Measurements from ENCODE around the gene RHOV. TPM values are rescaled to one million over a fixed set of nuclear protein-coding genes. Genes with fewer than 3 reads are reported as not detected.

Gene RHOV
- total RNA-seq, 2 donors from 2014 or later: 14.9 to 18.6 TPM

- Histone ChIP-seq H3K9ac (ENCODE audit: low read depth in 2 of 2, low read length in 2 of 2) (no peak overlapping the region), H3K4me1 (no peaks in the 10 kb centered on the region), H3K9me3 (no peaks in the 10 kb centered on the region), H3K36me3 (no peaks in the 10 kb centered on the region), H3K4me3 (no peak overlapping the region), H3K27me3 (no peaks in the 10 kb centered on the region), H3K27ac (no peak overlapping the region)
- intact Hi-C loops (cut with DNase I): no loop called here
- TF ChIP-seq CTCF (IDR thresholded peaks at IDR 0.05): no peak
- no peak for DNase-seq
Measured at GRCh38 chr15:40831861-40832260, 42.2 kb downstream of the RHOV start.

GRCh38 chr15:40830884-40831283, 43.1 kb downstream of the RHOV start:
- Histone ChIP-seq H3K4me3 (no peak overlapping the region), H3K4me1 (no peaks in the 10 kb centered on the region), H3K36me3 (no peaks in the 10 kb centered on the region), H3K9me3 (no peaks in the 10 kb centered on the region), H3K27ac (no peak overlapping the region), H3K9ac (ENCODE audit: low read depth in 2 of 2, low read length in 2 of 2) (no peak overlapping the region), H3K27me3 (no peaks in the 10 kb centered on the region)
- no peak for TF ChIP-seq CTCF (IDR thresholded peaks at IDR 0.05)
- intact Hi-C loops (cut with DNase I): no loop called here
- no peak for DNase-seq

GRCh38 chr15:40829115-40829514, 44.9 kb downstream of the RHOV start:
- peak overlapping the region; percentile 4 for H3K4me3 ChIP-seq

GRCh38 chr15:40828447-40829036, 45.5 kb downstream of the RHOV start, which contains the start of gene PPP1R14D:
PPP1R14D (minus strand) TSS chr15:40828708; CDS start chr15:40828641, 67 bp downstream.
- Histone ChIP-seq H3K27ac (peak within 1 kb of the TSS; percentile 91), H3K4me3 (peak within 1 kb of the TSS; percentile 35), H3K36me3 (no peaks in the 10 kb centered on the region), H3K4me1 (no peaks in the 10 kb centered on the region), H3K9me3 (no peaks in the 10 kb centered on the region), H3K27me3 (no peaks in the 10 kb centered on the region), H3K9ac (ENCODE audit: low read depth in 2 of 2, low read length in 2 of 2) (peak within 1 kb of the TSS; percentile 53 to 71)
- peak; percentile 91 for DNase-seq
- peak; percentile 18 for TF ChIP-seq CTCF (IDR thresholded peaks at IDR 0.05)
- intact Hi-C loops (cut with DNase I): no loop called here

More at GRCh38 chr15:40829115-40829514, 44.9 kb downstream of the RHOV start:
- no peaks in the 10 kb centered on the region for H3K27me3 ChIP-seq
- H3K27ac ChIP-seq: peak overlapping the region; percentile 91
- intact Hi-C loops (cut with DNase I): no loop called here
- no peak for TF ChIP-seq CTCF (IDR thresholded peaks at IDR 0.05)
- no peaks in the 10 kb centered on the region for H3K9me3 ChIP-seq
- H3K4me1 ChIP-seq: no peaks in the 10 kb centered on the region
- no peaks in the 10 kb centered on the region for H3K36me3 ChIP-seq
- DNase-seq: peak; percentile 75
- H3K9ac ChIP-seq (ENCODE audit: low read depth in 2 of 2, low read length in 2 of 2): peak overlapping the region in 1 of 2 donors; percentile 71

- TF ChIP-seq CTCF (IDR thresholded peaks at IDR 0.05): no peak
- H3K4me3 ChIP-seq: peak overlapping the region; percentile 35
- H3K9ac ChIP-seq (ENCODE audit: low read depth in 2 of 2, low read length in 2 of 2): peak overlapping the region in 1 of 2 donors; percentile 83
- no peaks in the 10 kb centered on the region for H3K27me3 ChIP-seq
- intact Hi-C loops (cut with DNase I): no loop called here
- H3K9me3 ChIP-seq: no peaks in the 10 kb centered on the region
- peak overlapping the region; percentile 91 for H3K27ac ChIP-seq
- no peaks in the 10 kb centered on the region for H3K4me1 ChIP-seq
- H3K36me3 ChIP-seq: no peaks in the 10 kb centered on the region
- DNase-seq: peak; percentile 34
Measured at GRCh38 chr15:40826423-40827075, 47.5 kb downstream of the RHOV start.

Measured in colonic mucosa (tissue), 4 donors.